Spleen (tissue), 11 donors: ENCODE results near the gene RTCA. TPM values are rescaled to one million over a fixed set of nuclear protein-coding genes. Genes with fewer than 3 reads are reported as not detected.

ENCODE experiments used
- DNase-seq: peaks from one replicate; pipeline ENCODE4 v3.0.0-alpha.2; 2020
- H3K27ac ChIP-seq, 8 donors: fragments of 200-600 bp; sonication (generic) in 7 of 8; 1 replicate in 4 of 8; 2 replicates in 4 of 8; pipeline versions ENCODE4 v1.5.0 to v1.8.0; 2016 to 2021; ENCODE audit warnings: inconsistent platforms in 4 of 8, mild to moderate bottlenecking in 4 of 8, moderate library complexity in 1 of 8
- H3K27me3 ChIP-seq, 7 donors: fragments of 200-600 bp; sonication (generic) in 6 of 7; replicated peaks in 1 of 7; 1 replicate in 4 of 7; 2 replicates in 3 of 7; pipeline versions ENCODE4 v1.5.0 to v1.8.0; 2016 to 2021; ENCODE audit warnings: inconsistent platforms in 3 of 7, mild to moderate bottlenecking in 1 of 7
- H3K36me3 ChIP-seq, 6 donors: fragments of 200-600 bp; sonication (generic) in 5 of 6; 1 replicate in 4 of 6; 2 replicates in 2 of 6; pipeline versions ENCODE4 v1.5.0 to v1.8.0; 2016 to 2021; ENCODE audit warnings: inconsistent platforms in 2 of 6
- H3K4me1 ChIP-seq, 6 donors: fragments of 200-600 bp; sonication (generic) in 5 of 6; 1 replicate in 3 of 6; 2 replicates in 3 of 6; pipeline versions ENCODE4 v1.5.0 to v1.8.0; 2016 to 2021; ENCODE audit warnings: inconsistent platforms in 3 of 6
- H3K4me3 ChIP-seq, 8 donors: fragments of 200-600 bp; sonication (generic) in 7 of 8; 1 replicate in 4 of 8; 2 replicates in 4 of 8; pipeline versions ENCODE4 v1.5.0 to v1.8.0; 2016 to 2021; ENCODE audit warnings: inconsistent platforms in 4 of 8, mild to moderate bottlenecking in 4 of 8, moderate library complexity in 2 of 8
- H3K9me3 ChIP-seq, 8 donors: fragments of 200-600 bp; sonication (generic) in 7 of 8; 1 replicate in 4 of 8; 2 replicates in 4 of 8; pipeline versions ENCODE4 v1.5.0 to v1.8.0; 2016 to 2021; ENCODE audit warnings: inconsistent platforms in 4 of 8
- POLR2A ChIP-seq, 3 donors: fragments of 450-650 bp; IDR thresholded peaks; one replicate each; pipeline ENCODE4 v1.5.1; 2017; ENCODE audit warnings: antibody characterized with exemption in 3 of 3, mild to moderate bottlenecking in 1 of 3
- POLR2AphosphoS5 ChIP-seq, 3 donors: sonication (generic); formaldehyde crosslinking; IDR thresholded peaks; one replicate each; pipeline ENCODE4 v1.5.1; 2017; ENCODE audit warnings: antibody characterized with exemption in 3 of 3
- WGBS, 5 donors: extraction: QIAGEN DNeasy Blood & Tissue Kit in 3 of 5; methylation state at CpG; one replicate each; pipeline versions ENCODE4 v1.1.5 to v1.1.7; 2013 to 2018; 5-methylcytosine and 5-hydroxymethylcytosine counted together
- intact Hi-C: fragments of 100-400 bp; cut with DNase I; formaldehyde crosslinking; loops from one replicate; pipeline ENCODE4 v1.15.0; 2023; ENCODE audit warnings: low total_unique reads
- polyA plus RNA-seq, 3 donors: library from polyadenylated mRNA; stranded (reverse); fragments of 200-250 nt; gene quantifications; one replicate each; pipeline ENCODE4 v1.2.1, GENCODE V29; 2013
- total RNA-seq, 7 donors: library from RNA; depleted of rRNA in 3 of 7; stranded (reverse); fragments of >200 nt in 3 of 7; fragmentation: NEBNext Ultra II Directional in 4 of 7; extraction: Animal tissue kit (Norgen Biotek cat#: 25700) in 4 of 7; gene quantifications; one replicate each; pipeline versions ENCODE4 v1.1.0 to v1.2.1, GENCODE V29; 2016 to 2021
- TF ChIP-seq, protein P1 (sequence below), 11 experiments: fragments of 200-600 bp in 7 of 11; fragments of 450-650 bp in 4 of 11; sonication (generic) in 4 of 11; IDR thresholded peaks in 8 of 11; conservative IDR thresholded peaks in 3 of 11; 1 replicate in 7 of 11; 2 replicates in 4 of 11; pipeline versions ENCODE4 v1.4.0 to v1.8.0; 2016 to 2021; ENCODE audit warnings: antibody characterized with exemption in 11 of 11, inconsistent platforms in 4 of 11, mild to moderate bottlenecking in 1 of 11
- donor health status: healthy with polysubstance abuse.
- donor health status: DM: no; HTN: no; CAD: no; lungs with moderate emphysema.
- donor health status: DM: no; HTN: no; CAD: no.
- donor health status: Bipolar disorder and iron deficiency.
- donor health status: healthy.
- donor health status: DM: no; HTN: no; CAD: no.
- donor health status: DM: yes; HTN: yes; CAD: no.

Gene RTCA
- total and polyA plus RNA-seq, 10 donors: 19.7 to 42.6 (median 30.0) TPM

- intact Hi-C loops: no loop called here
- no peak for DNase-seq
- 92 to 100% (median 97%) methylated on average over 2 of the region's 2 CpGs for WGBS, 5 donors
- H3K36me3 ChIP-seq: peaks cover 0 to 63% (median 23%) of the 10 kb centered on the region in 6 donors
- no peak for TF ChIP-seq POLR2A (IDR thresholded peaks at IDR 0.05)
- TF ChIP-seq, protein P1, sequence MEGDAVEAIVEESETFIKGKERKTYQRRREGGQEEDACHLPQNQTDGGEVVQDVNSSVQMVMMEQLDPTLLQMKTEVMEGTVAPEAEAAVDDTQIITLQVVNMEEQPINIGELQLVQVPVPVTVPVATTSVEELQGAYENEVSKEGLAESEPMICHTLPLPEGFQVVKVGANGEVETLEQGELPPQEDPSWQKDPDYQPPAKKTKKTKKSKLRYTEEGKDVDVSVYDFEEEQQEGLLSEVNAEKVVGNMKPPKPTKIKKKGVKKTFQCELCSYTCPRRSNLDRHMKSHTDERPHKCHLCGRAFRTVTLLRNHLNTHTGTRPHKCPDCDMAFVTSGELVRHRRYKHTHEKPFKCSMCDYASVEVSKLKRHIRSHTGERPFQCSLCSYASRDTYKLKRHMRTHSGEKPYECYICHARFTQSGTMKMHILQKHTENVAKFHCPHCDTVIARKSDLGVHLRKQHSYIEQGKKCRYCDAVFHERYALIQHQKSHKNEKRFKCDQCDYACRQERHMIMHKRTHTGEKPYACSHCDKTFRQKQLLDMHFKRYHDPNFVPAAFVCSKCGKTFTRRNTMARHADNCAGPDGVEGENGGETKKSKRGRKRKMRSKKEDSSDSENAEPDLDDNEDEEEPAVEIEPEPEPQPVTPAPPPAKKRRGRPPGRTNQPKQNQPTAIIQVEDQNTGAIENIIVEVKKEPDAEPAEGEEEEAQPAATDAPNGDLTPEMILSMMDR (IDR thresholded peaks at IDR 0.05 in 8 of 11, conservative IDR thresholded peaks at IDR 0.05 in 3 of 11): no peak
- TF ChIP-seq POLR2AphosphoS5 (IDR thresholded peaks at IDR 0.05): no peak
- H3K4me3 ChIP-seq: no peak overlapping the region
- H3K4me1 ChIP-seq: no peaks in the 10 kb centered on the region
- no peaks in the 10 kb centered on the region for H3K9me3 ChIP-seq
- no peaks in the 10 kb centered on the region for H3K27me3 ChIP-seq
- no peak overlapping the region for H3K27ac ChIP-seq
Observed at GRCh38 chr1:100219883-100220282, 46.1 kb upstream of the RTCA start.

- DNase-seq: no peak
- H3K9me3 ChIP-seq: no peaks in the 10 kb centered on the region
- no peak overlapping the region for H3K4me3 ChIP-seq
- peaks cover 0 to 49% (median 7%) of the 10 kb centered on the region in 6 donors for H3K36me3 ChIP-seq
- intact Hi-C loops: no loop called here
- no peaks in the 10 kb centered on the region for H3K4me1 ChIP-seq
- H3K27me3 ChIP-seq: no peaks in the 10 kb centered on the region
- TF ChIP-seq POLR2AphosphoS5 (IDR thresholded peaks at IDR 0.05): no peak
- TF ChIP-seq POLR2A (IDR thresholded peaks at IDR 0.05): no peak
- TF ChIP-seq, protein P1 (IDR thresholded peaks at IDR 0.05 in 8 of 11, conservative IDR thresholded peaks at IDR 0.05 in 3 of 11): no peak
- no peak overlapping the region for H3K27ac ChIP-seq
Observed at GRCh38 chr1:100222428-100222827, 43.6 kb upstream of the RTCA start.

GRCh38 chr1:100229681-100230443 is 36.2 kb upstream of the RTCA start:
- Histone ChIP-seq H3K36me3 (peaks cover 0 to 86% (median 29%) of the 10 kb centered on the region in 6 donors), H3K27me3 (no peaks in the 10 kb centered on the region), H3K4me1 (no peaks in the 10 kb centered on the region), H3K27ac (no peak overlapping the region), H3K4me3 (no peak overlapping the region), H3K9me3 (no peaks in the 10 kb centered on the region)
- no peak for DNase-seq
- 85 to 94% (median 93%) methylated on average over 4 of the region's 4 CpGs for WGBS, 5 donors
- intact Hi-C loops: no loop called here
- TF ChIP-seq, protein P1 (IDR thresholded peaks at IDR 0.05 in 8 of 11, conservative IDR thresholded peaks at IDR 0.05 in 3 of 11): no peak
- TF ChIP-seq POLR2A (IDR thresholded peaks at IDR 0.05) (no peak), POLR2AphosphoS5 (IDR thresholded peaks at IDR 0.05) (no peak)

DNA sequence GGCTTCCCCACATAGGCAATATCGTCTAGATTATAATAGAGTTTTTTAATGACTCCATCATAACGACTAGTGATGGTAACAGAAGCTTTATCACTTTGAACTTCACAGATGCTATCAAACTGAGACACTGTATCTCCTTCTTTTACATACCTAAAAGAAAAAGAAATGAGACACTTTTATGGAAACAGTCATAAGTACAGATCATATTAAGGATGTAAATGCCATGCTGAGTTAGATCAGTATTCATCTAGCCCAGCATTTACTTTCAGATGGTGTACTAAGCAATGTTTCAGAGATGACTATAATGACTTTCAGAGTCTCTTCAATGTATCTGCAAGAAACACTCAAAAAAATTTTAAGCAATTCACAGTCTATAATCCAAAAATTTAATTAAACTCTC is 35.3 kb upstream of the RTCA start:
- Histone ChIP-seq H3K4me1 (no peaks in the 10 kb centered on the region), H3K36me3 (peaks cover 0 to 95% (median 30%) of the 10 kb centered on the region in 6 donors), H3K27me3 (no peaks in the 10 kb centered on the region), H3K4me3 (no peak overlapping the region), H3K27ac (no peak overlapping the region), H3K9me3 (no peaks in the 10 kb centered on the region)
- no peak for DNase-seq
- TF ChIP-seq, protein P1 (IDR thresholded peaks at IDR 0.05 in 8 of 11, conservative IDR thresholded peaks at IDR 0.05 in 3 of 11): no peak
- no peak for TF ChIP-seq POLR2AphosphoS5 (IDR thresholded peaks at IDR 0.05)
- no peak for TF ChIP-seq POLR2A (IDR thresholded peaks at IDR 0.05)
- WGBS, 5 donors: 71 to 89% (median 76%) methylated on average over 2 of the region's 2 CpGs
- intact Hi-C loops: no loop called here
